GM13976 (cell line): ENCODE data around the gene ZNF460.

Experiments
- DNase-seq: peaks from one replicate; pipeline ENCODE4 v3.0.0; 2012; ENCODE audit warnings: low spot score
- in situ Hi-C: fragments of 300-500 bp; cut with MboI; formaldehyde crosslinking; loops from one replicate; pipeline ENCODE4 v1.12.0; 2022; ENCODE audit warnings: low sequenced_read_pairs, mixed read lengths, inconsistent platforms; ENCODE audit not compliant: unreplicated experiment
- TF ChIP-seq, protein P1 (sequence below): IDR thresholded peaks from 2 replicates; pipeline ENCODE4 v1.5.1; 2012; ENCODE audit warnings: borderline replicate concordance, mild to moderate bottlenecking; ENCODE audit not compliant: insufficient read depth; ENCODE audit errors: extremely low read depth, missing control alignments, control extremely low read depth

Gene ZNF460

DNA sequence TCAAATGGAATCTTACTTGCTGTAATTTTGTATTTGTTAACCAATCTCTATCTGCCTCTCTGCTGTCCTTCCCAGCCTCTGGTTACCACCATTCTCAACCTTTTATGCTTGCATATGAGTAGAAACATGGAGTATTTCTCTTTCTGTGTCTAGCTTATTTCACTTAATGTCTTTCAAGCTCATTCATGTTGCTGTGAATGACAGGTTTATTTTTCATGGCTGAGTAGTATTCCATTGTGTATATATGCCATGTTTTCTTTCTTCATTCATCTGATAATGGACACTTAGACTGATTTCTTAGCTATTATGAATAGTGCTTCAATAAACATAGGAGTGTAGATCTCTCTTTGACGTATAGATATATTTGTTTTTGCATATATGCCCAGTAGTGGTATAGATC is 13.4 kb downstream of the ZNF460 start:
- DNase-seq: no peak
- TF ChIP-seq, protein P1, sequence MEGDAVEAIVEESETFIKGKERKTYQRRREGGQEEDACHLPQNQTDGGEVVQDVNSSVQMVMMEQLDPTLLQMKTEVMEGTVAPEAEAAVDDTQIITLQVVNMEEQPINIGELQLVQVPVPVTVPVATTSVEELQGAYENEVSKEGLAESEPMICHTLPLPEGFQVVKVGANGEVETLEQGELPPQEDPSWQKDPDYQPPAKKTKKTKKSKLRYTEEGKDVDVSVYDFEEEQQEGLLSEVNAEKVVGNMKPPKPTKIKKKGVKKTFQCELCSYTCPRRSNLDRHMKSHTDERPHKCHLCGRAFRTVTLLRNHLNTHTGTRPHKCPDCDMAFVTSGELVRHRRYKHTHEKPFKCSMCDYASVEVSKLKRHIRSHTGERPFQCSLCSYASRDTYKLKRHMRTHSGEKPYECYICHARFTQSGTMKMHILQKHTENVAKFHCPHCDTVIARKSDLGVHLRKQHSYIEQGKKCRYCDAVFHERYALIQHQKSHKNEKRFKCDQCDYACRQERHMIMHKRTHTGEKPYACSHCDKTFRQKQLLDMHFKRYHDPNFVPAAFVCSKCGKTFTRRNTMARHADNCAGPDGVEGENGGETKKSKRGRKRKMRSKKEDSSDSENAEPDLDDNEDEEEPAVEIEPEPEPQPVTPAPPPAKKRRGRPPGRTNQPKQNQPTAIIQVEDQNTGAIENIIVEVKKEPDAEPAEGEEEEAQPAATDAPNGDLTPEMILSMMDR: no peak
- in situ Hi-C loops: no loop called here

DNA sequence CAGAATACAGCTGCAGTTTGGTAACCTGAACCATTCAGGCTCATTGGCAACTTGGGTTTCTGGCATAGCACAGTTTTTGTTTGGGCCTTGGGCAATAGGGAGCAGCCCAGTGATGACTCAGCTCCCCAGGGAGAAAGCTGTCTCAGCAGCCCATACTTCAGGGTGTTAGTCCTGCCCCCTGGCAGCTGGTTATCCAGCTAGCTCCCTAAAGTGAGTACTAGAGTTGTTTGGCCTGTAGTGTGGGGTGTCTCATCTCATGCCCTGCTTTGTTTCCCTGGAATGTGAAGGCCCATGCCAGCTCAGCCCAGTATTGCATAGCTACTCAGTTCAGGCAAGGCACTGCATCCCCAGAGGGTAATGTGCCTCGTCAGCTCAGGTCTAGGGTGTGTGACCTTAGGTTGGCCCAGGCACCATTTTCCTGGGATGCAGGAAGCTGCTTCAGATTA is 21.8 kb downstream of the ZNF460 start:
- TF ChIP-seq, protein P1: no peak
- in situ Hi-C loops: no loop called here
- no peak for DNase-seq

DNA sequence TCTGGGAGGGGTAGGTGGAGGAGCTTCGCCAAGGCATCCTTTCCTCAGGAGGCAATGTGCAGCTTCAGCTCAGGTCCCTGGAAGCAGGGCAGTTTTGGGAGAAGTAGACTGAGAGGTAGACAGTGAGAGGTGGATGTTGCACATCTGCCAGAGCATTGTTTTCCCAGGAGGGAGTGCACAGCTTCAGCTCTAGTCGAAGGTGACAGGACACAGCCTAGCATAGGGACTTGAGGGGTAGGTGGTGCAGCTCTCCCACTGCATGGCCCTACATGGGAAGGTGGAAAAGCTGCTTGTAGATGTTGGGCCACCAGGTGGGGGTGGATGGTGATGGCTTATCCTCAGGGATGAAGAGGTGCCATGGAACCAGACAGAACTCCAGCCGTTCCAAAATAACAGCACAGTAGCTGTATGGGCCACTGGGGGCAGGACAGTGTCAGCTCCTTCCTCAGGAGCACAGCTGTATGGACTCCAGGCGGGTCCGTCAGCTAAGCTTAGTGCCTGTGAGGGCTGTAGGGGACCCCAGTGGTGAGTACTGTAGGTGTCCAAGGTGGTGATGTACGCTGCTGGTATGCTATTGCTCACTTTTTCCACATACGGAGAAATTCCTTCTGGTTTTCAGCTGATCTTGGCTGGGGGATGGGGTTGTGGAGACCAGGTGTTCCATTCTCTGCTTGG is 22.6 kb downstream of the ZNF460 start:
- TF ChIP-seq, protein P1: no peak
- in situ Hi-C loops: no loop called here
- no peak for DNase-seq

DNA sequence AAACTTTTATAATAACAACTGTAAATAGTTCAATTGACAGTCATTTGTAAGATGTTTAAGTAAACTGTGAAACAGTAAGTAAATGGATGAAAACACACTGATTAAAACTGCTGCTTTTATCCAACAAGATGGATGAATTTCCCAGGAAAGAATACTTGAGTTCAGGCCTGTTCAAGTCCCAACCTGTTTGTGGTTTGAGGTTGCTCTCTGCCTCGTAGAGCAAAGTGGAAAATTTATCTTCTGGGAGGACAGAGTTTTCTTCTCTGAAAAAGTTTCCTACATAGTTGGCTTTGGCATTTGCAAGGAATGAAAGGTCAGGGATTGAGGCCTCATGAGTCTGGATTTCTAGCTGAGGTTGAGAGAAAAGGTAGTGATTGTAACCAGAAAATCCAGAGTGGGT is 24.8 kb downstream of the ZNF460 start:
- no peak for DNase-seq
- TF ChIP-seq, protein P1: no peak
- in situ Hi-C loops: no loop called here

DNA sequence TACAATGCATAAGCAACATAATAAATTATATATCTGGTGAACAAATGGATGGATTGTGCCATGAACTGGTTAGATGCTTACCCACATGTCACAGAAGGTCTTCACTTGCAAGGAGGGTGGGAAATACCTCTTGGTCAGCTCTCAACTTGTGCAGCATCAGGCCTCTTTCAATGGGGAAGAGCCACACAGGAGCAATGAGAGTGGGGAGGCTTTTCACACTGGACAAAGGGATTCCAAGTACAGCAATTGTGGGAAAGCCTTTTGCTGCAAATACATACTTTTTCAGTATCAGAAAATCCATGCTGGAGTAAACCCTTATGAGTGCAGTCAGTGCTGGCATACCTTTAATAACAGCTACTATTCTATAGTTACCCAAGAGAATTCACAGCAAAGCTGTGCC is 28.2 kb downstream of the ZNF460 start:
- no peak for DNase-seq
- in situ Hi-C loops: no loop called here
- TF ChIP-seq, protein P1: no peak

DNA sequence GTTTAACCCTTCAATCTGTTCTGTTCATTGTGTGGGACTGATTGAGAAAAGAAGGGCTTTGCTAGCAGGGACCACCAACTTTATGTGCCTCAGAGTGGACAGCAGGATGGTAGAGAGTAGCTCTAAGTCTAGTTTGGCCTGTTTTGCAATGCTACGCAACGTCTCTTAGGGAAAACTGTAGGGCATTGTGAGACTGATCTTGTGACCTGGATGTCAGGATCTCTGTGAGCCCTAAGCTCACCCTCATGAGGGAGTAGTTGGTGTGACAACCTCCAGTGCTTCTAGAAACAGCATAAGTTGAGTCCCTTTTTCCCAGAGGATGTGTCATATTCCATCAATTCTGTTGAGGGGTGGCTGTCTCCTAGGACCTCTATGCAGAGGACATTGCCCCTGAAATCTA is 30.5 kb downstream of the ZNF460 start:
- in situ Hi-C loops: no loop called here
- TF ChIP-seq, protein P1: no peak
- DNase-seq: no peak
